C4-2B (cell line): ENCODE results near the gene LHCGR.

Source experiments
- CTCF ChIP-seq: fragments of 450-650 bp; conservative IDR thresholded peaks from 2 replicates; pipeline ENCODE4 v1.5.1; 2017; ENCODE audit warnings: mild to moderate bottlenecking
- ZFX ChIP-seq: fragments of 450-650 bp; IDR thresholded peaks from 2 replicates; pipeline ENCODE4 v1.6.1; 2017

- TF ChIP-seq CTCF (no peak), ZFX (no peak)
Measured at GRCh38 chr2:48767330-48767729, 11.8 kb upstream of the LHCGR start.
